Measurements from ENCODE around the gene COL4A6.

Gene COL4A6

DNA sequence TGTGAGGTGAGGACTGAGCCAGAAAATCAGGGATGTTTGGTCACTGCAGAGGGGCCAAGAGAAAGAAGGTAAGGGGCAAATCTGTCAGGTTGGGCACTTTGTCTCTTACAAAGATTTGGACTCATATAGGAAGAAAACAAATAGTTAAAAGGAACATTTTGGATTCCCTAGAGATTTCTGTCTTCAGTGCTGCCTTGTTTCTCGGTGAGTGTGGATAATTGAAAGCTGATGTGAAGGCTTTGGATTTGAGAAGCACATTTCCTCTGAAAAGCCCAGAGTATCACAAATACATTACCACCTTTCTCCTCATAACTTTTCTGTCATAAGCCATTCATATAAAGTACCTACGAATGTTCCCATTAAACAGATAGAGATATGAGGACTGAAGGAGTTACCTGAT lies 239.2 kb downstream of the COL4A6 start:
- DNase-seq = no peak

DNA sequence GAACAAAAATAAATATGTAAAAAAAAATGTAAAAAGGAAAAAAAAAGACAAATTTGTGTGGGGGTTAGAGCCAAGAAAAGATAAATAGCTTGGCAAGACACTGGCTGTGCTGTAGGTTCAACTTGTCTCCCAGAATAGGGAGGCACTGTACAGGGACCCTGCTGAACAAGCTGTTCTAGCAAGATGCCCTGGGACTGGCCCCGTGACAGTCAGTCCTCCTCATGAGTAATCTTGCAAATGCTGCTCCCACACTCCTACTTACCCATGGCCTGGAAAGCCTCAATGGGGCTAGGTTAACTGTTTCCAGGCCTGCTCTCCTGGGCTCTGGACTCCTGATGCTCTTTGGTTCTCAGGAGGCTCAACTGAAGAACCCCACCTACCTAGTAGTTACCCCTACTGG lies 239.8 kb downstream of the COL4A6 start:
- DNase-seq = no peak

DNA sequence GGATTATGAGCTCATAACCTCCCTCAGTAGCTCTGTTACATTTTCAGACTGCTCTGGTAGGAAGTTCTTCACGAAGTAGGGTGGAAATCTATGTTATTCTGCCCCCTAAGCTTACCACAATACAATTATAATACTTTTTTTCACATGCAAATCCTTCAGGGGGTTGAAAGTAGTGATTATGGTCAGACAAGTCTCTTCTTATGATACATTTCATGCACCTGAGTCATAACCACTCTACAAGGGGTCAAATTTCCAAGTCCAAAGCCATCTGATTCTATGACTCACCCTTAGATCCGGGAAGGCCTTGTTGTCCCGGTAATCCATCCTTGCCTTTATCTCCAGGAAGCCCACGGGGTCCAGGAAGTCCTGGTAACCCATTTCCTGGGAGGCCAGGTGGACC lies 251.4 kb downstream of the COL4A6 start:
- DNase-seq = no peak

DNA sequence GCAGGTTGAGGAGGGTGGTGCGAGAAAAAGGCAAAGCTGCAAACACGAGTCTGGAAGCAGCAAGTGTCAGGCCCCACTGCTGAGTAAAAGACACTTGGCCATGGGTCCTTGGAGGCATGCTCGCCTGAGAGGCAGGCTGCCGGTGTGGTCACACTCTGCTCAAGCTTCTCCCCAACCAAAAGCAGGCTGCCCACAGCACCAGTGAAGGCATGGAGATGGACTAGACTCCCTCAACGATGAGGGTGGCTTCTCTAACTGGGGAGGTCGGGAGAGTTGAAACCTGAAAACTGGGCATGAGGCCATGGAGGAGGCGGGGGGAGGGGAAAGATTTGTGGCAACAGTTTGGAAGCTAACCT lies 260.1 kb downstream of the COL4A6 start:
- DNase-seq = no peak

DNA sequence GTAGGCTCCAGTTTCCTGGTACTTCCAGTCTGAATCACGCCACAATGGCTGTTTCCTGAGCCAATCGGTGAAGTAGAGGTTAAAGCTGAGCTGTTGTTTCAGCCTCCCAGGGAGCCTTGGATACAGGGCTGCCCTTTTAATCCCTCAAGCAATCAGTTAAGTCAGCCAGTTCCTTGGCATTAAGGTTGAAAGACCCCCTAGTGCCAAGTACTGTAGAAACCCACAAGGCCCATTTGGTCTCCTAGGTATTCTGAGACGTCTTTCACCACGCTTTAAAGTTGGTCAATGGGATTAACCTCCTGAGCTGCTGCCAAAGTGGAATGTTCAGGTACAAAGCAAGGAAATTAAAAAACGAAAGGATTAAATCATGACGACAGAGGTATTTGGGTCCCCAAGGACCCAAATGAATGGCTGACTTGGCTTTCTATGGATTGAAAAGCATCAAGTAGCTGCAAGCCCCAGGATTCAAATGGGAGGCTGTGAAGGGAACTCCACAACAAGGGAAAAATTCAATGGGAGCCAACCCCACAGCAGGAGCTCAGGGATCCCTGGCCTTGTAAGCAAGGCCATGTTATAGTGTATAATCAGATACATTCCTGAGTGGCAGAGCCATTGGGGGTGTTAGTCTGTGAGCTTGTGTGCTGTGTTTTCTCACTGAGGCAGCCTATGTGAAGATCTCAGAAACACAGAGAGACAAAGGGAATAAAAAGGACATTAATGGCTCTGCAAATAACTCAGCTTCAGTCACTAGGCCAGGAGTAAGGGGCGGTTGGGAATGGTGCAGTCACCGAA lies 260.7 kb downstream of the COL4A6 start:
- no peak for DNase-seq

DNA sequence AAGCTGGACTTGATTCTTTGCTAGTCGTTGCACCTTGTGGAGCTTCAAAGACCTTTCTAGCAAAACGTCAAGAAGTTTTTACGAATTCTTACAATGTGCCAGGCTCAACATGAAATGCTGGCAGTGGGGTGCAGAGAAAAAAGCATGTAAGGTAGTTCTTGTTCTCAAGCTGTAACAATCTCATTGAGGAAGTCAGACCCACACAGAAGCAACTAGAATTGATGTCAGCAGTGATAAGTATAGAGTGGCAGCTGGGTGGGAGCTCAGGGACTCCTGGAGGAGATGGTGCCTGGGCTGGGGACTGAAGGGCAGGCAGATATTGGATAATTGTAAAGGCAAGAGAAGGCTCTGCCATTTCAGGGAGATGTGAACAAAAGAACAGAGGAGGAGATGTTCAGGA lies 264.3 kb downstream of the COL4A6 start:
- DNase-seq = no peak

DNA sequence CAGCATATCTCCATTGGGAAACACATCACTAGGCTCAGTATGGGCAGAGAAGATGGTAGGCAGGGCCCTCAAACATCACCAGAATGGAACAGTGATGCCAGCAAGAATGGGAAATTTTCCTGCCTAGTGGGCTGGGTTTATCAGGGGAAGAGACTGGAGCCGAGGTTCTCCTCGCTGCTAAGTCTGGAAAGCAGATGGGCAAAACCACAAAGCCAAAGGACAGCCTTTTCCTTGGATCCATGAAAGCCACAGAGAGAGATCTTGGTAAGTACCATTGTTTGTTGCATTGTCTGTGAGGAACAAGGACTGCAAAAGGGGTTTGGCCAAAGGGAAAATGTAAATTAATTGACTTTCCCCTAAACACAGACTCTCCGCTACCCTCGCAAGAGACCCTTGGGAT lies 266.6 kb downstream of the COL4A6 start:
- no peak for DNase-seq

DNA sequence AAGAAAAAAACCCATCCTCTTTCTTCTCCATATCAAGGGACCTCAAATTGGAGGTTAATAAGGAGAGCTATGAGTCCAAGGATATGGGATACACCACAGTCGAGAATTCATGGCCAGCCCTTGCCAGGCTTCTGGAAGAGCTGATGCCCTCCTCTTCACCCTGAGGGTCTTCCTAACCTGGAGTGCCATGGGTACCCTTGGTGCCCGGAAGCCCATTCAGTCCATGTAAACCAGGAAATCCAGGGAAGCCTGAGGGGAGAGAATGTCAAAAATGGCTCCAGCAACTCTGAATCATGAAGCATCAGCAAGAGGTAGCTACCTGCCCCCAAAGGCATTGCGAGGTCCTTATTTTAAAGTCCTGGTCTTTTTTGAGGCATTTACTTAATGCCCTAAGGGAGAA lies 268.5 kb downstream of the COL4A6 start:
- DNase-seq = no peak

DNA sequence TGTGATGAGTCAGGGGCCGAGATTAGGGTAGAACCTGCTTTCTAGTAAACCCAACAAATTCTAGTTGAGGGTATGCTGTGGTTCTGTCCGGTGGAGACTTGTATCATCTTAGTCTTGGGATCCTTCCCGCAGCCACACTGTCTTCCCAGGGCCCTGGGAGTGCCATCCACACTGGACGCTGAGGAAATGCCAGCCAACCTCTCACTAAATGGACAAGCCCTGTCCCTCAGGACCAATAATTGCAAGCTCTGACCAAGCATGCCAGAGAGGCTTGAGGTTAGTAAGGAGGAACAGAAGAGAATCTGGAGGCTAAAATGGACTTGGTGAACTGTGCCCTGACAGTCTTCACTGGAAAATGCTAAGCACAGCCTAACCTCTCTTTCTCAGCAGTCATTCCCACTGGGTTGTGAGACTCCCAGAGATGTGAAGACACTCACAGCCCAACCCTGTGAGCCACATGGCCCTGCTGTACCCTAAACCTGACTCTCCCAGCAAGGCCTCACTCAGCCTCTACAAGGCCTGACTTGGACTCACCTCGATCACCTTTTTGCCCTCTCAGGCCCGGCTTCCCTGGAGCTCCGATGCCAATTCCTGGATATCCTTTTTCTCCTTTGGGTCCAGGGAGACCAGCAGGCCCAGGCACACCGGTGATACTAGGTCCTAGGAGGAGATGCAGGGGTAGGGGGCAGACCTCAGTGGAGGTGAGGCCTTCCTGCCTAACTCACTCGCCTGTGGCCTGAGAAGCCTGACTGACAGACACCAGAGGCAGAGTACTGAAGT lies 269.1 kb downstream of the COL4A6 start:
- no peak for DNase-seq

DNA sequence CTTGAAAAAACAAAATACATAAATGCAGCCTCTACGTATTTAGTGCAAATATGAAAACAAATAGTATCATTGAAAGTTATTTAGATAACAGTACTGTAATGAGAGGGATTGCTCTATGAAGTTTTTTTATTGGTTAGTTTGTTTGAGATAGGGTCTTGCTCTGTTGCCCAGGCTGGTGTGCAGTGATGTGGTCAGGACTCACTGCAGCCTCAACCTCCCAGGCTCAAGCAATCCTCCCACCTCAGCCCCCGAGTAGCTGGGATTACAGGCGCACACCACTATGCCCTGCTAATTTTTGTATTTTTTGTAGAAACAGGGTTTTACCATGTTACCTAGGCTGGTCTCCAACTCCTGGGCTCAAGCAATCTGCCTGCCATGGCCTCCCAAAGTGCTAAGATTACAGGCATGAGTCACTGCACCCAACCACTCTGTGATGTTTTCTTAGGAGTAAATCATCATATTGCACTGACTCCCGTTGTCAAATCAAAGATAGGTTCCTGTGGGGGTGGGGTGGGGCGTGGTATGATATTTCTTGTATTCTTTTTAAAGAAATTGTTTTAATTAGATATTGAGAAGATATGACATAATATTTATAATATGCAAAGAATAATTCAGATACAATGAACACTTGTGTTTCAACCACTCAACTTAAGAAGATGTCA lies 270.9 kb downstream of the COL4A6 start:
- DNase-seq = no peak

DNA sequence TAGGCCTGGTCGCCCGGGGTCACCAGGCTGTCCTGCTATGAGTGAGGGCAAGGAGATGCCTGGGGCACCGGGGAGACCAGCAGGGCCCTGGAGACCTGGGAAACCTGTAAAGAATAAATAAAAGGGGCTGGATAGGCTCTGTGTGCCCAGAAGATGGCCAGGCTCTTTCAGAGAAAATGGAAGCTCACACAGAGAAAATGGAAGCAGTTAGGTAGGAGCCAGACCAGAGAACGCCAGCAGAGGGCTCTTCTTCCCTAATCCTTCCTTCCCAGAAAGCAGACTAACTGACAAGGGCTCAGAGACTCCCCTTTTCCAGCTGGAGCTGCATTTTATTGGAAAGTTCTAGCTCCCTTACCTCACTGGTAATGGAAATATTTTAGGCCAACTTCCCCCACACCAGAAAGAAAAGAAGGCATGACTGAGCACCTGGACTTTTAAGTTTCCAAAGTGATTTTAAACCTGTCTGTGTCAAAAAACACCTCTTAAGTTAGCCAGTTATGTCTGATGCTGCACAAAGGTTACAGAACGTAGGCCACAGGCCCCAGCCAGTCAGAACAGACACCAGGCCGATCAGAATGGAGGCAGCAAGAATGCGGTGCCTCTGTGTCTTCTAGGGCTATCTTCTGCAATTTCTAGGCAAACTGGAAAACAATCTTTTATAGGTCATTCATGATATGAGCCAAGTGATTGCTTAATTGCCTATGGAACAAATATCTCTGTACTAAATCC lies 272.7 kb downstream of the COL4A6 start:
- no peak for DNase-seq

DNA sequence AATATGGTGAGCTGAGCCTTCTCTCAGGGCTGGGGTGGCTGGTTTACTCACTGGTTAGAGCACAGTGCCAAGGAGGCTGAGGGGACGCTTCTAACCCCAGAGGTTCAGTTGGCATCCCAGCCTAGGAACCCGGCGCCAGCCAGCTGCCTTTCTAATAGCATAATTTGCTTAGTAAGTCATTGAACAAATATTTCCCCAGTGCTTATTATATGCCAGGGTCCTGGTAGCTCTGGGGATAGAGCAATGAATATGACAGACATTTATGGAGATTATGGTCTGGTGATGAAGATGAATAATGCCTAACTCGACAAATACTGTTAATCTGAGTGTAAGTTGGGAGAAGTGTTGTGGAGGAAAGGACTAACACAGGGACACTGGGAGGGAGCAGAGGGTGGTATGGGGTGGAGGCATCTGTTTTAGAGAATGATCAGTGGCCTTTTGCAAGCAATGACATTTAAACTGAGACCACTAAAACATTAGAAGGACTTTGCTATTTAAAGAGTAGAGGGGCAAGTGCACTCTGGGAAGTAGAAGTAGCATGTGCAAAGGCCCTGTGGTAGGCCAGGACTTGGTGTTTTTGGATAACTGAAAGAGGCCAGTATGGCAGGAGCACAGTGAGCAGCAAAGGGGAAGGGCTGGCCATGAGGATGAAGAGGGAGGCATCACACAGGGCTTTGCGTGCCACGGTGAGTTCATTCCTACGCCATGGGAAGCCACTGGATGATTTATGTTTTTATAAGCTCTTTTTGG lies 274.7 kb downstream of the COL4A6 start:
- DNase-seq = no peak

DNA sequence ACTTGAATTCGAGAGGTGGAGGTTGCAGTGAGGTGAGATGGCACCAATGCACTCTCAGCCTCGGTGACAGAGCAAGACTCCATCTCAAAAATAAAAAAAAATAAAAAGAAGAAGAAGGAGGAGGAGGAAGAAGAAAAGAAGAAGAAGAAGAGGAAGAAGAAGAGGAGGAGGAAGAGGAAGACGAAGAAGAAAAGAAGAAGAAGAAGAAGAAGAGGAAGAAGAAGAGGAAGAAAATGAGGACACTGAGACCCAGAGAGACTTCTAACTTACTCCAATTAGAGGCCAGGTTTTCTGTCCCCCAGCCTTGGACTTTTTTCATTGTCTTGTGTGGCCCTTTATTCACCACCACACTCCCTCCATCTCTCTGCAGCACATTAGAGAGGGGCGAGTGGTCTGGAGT lies 276.0 kb downstream of the COL4A6 start:
- DNase-seq = no peak

DNA sequence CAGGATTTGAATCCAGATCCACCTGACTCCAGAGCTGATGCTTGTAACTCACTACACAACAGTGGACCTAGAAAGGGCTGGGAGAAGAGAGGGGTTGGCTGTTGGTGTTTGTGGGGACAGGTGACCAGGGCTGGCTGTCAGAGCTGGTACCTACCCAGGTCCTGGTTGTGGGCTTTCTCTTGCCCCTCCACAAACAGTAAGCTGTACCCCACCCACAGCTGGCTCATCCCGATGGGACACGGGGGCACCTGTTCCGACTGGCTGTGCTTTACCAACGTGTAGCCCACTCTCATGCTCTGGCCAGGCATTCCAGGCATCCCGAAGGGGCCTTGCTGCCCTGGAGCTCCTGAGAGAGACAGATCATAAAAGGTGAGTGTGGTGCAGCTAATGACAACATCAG lies 277.9 kb downstream of the COL4A6 start:
- DNase-seq = no peak

DNA sequence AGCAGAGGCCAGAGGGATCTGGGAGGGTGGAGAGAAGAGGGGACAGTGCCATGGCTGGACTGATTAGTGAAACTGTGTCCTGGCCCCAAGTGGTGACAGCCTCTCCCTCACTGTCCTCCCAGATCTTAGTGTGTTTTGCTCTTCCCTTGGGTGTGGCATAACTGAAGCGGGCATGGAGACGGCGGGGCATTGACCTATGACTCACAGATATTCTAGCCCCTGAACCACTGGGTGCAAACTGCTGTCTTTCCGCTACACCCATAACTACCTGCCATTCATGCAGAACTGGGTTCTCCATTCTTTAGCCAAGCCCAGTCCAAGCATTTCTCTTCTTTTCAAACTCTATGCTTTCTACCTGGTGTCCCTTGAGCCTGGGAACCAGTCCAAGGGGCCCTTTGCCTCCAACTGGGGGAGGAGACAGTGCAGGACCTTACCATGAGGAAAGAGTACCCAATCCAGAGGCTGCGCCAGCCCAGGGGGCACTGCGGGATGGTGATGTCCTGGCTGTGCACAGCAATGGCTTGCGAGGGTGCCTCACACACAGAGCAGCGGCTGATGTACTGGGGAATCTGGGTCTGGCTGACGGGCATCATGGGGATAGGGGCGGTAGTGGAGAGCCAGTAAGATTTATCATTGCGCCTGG lies 279.1 kb downstream of the COL4A6 start:
- DNase-seq = no peak

DNA sequence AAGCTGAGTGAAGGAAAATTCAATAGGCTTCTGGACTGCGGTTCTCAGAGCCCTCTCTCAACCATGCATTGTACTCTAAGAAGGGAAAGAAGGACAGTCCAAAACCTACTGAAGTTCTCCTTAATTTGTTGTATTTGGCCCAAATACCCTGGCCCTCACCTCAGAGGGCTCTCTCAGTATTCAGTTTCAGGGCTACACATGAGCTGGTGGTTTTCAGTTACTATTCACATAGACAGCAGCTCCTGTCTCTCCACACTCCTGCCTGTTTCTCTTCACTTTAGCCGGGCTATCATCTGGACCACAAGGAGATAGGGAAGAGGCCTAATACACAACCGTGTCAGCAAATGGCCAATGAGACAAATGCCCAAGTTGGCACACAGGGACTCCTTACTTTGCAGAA lies 280.6 kb downstream of the COL4A6 start:
- no peak for DNase-seq

DNA sequence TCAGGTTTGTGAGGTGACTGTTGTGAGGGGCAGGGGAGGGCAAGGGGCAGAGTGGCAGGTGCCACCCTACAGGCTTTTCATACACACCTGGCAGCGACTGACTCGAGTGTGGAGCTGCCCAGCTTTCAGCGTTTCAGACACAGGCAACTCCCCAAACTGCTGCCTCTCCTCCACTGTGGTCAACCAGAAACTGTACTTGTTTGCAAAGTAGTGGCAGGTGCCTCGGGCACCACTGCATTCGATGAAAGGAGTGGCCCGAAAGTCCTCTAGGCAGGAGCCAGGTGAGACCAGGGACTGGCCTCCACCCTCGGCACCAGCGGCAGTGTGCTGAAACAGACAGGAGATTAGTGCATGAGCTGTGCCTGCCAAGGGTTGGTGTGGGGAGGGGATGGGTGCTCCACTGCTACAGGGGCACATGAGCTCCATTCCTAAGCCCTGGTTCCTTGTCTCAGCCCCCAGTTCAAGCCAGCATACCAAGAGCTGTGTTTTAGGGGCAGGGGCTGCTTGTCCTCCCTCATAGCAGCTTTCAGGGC lies 281.2 kb downstream of the COL4A6 start:
- no peak for DNase-seq

DNA sequence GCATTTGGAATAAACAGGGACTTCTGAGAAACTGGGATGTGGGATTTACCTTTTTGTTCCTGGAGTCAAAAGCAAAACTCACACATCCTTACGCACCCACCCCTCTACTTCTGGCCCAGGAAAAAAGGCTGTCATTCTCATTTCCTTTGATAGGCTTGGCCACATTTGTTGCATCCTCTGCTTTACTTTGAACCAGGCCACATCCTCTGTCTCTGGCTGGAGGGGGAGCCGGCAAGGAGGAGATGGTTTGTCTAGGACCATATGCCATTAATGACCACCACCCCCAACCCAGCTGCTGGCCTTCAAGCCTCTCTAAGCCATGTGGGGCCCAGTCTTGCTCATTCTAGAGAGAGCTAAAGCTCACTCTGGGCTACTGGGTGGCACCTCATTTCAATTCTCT lies 282.1 kb downstream of the COL4A6 start:
- DNase-seq = no peak

DNA sequence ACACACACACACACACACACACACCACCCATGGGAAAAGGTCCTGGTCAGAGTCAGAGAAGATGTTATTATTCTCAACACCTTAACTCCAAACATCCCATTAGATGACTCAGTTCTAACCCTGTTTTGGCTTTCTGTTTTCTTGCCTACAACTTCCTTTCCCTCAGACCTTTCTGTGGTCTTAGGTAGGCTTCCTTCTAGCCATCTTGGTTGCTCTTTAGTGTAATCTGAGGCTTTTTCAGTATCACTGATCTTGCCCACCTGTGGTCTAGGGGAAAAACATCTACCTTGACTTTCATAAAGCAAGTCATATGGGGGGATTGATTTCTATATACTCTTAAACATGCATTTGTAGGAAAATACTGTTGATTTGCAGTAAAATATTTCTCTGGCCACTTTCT lies 289.7 kb downstream of the COL4A6 start:
- DNase-seq = no peak

DNA sequence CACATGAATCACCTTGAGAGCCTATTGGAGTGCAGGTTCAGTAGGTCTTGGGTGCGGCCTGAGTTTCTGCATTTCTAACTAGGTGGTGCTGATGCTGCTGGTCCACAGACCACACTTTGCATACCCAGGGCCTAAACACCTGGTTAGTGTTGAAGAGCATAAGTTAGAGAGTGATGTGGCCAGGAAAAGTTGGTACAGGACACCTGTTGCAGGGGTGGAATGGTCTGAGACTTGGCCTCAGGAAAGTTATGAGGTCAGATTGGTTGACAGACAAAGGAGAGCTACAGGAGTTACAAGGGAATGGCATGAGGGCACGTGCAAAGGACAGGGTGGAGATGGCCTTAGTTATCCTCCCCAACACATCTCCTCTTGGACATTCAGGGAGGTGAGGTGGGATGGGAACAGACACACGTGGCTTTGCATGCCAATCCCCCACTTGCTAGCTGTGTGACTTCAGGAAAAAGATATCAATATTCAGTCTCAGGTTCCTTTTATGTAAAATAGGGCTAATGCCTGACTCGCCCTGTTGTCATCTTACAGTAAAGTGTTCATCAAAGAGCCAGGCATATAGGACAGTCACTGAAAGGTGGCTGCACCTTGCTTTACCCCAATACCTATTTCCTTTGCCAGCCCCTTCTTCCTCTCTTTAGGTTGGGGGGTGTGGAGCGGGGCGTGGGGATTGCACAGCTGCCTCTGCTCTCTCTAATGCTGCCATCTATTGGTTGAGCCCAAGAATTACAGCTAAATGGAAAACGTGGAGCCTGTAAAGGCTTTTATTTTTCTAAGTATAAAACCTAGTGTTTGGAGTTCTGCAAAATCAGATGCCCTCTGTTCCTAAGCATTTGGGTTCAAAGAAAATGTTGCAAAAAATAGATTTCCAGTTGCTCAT lies 299.2 kb downstream of the COL4A6 start:
- DNase-seq = no peak

DNA sequence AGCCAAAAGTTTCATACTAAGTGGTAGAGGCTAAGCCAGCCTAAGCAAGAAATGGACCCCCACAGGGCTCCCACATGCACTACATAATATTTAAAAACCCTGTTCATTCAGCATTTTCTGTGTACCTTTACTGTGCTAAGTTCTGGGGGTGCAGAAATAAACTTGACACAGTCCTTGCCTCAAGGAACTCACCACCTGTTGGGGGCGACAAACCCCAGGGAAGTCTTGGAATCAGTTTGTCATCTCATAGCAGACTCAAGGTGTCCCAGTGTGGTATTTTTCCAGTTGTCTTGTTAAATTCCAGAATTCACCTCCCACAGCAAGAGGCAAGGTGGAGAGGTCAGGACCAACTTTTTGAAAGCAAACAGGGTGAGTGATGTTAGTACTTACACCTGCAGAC lies 303.5 kb downstream of the COL4A6 start:
- no peak for DNase-seq
